HG03460 (cell line): Measurements from ENCODE around the gene EDIL3.

Experiments
- ATAC-seq: cut with Tn5 transposase; IDR thresholded peaks from one replicate; pipeline ENCODE4 v1.9.1; 2021; ENCODE audit not compliant: unreplicated experiment

Gene EDIL3

DNA sequence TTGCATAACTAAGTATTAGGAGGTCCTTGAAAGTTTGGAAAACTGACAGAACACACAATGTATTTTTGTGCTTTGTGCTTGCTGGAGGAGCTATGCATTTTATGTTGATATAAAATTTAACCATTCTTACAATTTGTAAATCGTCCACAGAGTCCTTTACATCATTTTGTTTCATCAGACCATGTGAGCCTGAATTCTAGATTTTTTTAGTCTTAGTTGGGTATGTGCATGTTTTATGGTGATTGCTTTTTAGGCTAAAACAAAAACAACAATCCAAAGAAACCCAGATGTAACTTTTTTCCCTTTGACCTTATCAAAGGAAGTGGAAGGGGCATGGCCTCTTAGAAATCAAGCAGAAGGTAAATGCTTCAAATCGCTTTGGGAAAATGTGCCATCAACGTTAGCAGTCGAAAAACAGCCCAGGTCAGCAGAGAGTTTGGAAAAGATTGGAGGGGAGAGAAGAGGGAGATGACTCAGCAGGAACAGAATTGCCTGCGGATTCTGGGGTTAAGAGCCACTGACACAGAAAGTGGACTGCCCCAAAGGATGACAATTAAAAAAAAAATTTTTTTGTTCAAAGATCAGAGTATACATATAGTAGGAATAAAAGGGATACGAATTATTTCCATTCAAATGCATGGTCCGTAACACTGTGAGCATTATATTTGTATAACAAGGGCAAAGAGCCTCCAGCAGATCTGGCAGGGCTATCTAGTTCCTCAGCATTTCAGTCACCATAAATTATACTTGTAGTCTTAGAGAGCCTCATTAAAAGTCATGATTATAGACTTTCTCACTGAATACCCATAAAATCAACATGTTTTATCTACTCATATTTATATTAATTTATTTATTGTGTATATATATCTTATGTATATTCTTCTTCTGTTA is 410.5 kb downstream of the EDIL3 start:
- no peak for ATAC-seq

DNA sequence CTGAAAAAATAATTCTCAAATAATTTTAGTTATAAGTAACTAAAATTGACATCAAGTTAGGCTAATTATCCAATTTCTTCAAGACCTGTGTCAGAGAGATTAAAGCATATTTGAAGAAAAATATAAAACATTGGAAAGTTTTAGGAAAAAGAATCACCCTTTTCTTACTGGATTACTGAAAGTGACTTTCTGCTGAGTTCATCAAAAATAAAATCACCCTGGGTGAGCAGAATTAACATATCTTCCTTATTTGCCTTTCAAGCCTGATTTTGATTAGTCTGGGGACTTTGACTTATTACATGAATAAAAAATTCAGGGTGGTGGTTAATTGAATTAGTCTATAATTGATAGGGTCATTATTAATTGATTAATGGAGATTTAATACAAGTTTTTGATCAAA is 411.8 kb downstream of the EDIL3 start:
- ATAC-seq: no peak

DNA sequence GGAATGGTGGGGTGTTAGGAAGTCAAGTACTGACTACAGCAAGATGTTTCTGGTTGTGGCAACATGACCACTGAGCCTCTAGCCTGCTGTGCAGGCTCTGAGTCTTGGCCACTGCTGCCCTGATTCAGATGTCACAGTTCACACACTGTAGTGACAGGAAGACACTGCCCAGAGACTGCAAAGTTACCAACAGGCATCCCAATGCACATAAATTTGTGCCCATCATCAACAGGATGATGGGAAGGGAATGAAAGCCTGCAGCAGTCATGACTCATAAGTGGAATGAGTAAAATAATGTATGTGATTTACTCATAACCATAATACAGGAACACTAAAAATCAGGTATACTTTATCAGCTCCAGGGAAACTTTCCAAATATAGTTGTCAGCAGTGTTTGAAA is 412.4 kb downstream of the EDIL3 start:
- no peak for ATAC-seq

DNA sequence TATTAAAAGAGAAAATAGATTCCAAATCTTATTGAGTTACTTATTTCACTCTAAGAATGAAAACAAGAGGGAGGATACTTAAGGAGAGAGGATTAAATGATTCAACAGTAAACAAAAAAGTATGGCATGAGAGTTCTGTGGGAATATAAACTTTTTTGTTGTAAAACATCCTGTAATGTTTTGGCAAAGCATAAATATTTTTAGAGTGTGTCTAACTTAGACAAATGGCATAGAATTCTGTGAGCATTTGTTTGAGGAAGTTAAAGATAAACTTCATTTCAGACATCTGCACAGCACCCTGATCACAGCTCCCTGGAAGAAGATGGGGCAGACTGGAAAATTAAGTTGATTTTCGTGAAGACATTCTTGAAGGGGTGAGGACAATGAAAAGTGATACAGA is 417.3 kb downstream of the EDIL3 start:
- ATAC-seq: no peak

DNA sequence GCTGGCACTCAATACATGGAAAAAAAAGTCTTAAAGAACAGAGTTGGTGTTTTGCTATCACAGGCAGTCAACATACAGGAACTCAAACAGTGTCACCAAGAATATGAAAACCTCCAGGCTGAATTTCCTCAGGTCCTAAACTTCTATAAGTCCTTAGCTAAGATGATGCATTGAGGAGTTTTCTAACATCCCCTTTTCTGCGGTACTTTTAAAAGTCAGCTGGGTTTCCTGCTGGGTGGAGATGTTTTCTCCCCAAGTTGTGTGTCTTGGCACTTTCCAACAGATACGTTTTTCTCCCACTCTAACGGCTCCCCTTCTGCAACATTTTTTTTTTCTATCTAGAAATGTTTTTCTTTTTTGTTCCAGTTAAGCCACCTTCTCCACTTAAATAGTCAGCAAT is 419.2 kb downstream of the EDIL3 start:
- no peak for ATAC-seq

DNA sequence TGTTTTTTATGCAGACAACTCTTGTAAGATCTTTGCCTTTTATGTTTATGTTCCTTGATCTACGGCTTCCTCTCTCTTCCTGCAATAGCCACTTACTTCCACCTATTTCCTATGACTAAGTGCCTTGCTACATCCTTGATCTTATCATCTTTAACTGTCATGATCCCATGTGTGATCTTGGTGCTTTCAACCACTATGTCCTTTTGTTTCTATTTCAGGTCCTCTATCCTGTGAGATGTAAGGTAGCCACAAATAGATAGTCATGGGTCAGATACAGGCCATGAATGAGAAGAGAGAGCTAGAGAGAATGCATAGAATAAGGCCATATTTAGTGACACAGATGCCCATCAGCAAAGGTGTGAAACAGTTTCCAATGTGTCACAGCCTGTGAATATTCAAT is 420.4 kb downstream of the EDIL3 start:
- ATAC-seq: no peak

DNA sequence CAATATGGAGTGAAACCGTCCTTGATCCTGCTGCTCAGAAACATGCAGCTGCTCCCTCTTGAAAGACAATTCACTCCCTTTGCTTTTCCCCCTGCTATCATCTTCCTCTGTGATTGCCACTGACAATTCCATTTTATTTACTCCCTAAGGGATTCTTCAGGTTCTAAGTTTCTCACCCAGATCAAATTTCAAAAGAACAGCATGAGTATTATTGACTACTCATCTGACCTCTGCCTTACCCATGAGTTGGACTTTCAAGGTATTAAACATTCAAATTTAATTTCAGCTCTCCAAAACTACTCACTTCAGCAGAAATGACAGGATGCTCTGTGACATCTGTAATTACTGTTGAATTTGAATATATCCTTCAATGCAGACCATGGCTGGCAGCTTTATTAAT is 427.5 kb downstream of the EDIL3 start:
- no peak for ATAC-seq

DNA sequence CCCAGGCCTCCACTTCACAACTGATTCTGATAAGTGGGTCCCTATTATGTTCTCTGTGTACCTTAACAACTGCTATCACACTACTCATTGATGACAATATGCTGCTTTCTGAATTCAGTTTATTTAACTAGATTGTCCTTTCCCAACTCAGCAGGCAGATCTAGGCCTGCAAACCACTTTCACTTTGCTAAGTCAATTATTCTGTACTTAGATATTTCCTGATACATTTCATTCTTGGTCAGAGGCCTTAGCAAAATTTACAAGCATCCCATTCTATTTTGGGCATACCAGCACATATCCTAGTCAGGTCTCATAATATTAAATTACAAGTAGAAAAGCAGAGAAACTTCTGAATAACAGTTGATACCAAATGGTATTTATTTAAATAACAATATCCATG is 428.3 kb downstream of the EDIL3 start:
- no peak for ATAC-seq

DNA sequence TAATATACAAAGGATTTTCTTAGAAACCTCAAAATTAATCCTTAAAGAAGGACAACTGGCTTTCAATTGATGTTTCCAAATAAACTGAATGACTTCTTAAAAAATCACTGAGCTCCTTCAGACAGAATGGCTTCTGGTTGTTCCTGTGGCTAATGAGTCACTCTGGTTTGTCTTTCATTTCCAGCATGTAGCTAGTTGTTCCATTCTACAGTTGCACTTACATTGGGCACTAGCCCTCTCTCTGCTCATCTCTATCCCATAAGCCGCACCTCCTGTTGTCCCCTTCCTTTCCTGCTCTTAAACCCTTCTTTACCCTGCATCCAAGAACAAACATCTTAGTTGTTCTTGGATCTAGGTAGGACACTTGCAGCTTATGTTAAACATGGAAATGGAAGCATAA is 428.8 kb downstream of the EDIL3 start:
- no peak for ATAC-seq

DNA sequence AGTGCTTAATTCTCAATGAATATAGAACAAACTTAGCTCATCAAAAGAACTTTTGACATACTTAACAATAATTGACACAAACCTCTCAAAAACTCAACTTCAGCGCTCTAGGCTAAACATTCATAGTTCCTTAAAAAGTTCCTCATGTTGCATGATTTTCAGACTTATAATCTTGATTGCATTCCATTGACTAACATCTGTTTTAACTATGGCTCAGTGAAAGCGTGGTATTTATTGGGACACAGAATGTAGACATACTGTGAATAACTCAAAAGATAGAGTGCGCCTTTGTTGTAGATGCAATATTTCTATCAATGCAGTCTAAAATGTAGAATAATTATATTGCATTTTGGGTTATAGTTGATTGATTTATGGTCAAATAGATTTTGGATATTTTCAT is 436.9 kb downstream of the EDIL3 start:
- no peak for ATAC-seq

DNA sequence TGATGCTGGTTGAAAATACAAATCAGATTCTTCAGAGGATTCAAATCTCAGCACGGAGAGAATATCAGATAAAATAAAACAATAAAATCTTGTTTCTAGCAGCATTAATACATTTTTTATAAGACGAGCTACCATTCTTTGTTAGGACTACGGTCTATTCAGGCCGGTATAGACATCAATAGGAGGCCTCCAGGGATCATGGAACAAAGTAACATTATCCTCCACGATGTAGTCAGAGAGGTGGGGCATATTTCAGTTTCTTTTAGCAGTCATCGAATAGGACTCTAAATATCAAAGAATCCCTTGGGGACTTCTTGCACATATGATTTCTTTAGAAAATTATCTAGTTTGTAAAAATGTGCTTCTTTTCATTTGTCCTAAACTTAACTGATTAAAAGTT is 438.2 kb downstream of the EDIL3 start:
- ATAC-seq: no peak

DNA sequence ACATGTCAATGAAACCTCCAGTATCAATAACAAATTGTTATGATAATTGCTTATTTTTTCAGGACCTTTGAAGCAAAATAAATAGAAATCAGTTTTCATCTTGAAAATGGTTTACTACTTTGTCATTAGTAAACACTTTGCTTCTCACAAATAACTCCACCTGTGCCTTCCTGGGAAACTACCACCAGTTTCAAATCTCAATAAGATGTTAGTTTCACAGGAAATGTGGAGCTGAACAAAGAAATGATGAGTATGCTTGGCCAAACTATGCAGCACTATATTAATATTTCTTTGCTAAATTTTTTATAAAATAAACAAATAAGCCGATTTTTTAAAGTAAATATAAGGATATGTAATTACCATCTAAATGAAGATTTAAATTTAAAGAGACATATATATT is 442.5 kb downstream of the EDIL3 start:
- ATAC-seq: no peak

DNA sequence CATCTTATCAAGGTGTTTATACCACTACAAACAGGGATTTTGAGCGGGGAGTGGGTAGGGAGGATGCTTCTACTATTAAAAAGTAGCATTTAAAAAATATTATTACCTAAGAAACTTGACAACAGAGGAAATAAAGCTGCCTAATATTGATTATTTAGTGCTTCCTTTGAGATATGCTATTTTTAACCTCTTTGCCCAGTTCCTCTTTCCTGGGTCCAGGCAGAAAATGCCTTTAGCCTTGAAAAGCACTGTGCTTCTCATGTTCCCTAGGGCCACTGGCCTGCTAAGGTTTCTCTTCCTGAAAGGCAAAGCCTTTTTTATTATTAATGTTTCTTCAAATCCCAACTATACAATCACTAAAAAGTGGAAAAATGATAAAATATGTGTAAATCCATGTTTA is 446.8 kb downstream of the EDIL3 start:
- ATAC-seq: no peak

DNA sequence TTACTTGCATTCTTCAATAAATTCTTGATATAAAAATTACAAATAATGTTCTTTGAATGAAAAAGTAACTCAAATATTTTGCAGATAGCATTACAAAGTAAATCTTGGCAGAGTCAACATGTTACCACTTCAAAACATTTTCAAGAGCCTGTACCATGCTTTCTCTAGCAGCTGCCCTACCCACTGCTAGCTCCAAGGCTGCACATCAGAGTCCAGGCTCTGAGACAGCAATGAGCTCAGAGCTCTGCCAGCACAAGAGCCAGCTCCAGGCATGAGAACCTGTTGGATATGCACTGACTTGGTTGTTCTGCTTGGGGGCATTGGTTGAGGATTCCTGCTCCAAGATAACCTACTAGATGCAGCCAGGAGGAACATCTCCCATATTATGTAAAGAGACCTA is 452.7 kb downstream of the EDIL3 start:
- ATAC-seq: no peak

DNA sequence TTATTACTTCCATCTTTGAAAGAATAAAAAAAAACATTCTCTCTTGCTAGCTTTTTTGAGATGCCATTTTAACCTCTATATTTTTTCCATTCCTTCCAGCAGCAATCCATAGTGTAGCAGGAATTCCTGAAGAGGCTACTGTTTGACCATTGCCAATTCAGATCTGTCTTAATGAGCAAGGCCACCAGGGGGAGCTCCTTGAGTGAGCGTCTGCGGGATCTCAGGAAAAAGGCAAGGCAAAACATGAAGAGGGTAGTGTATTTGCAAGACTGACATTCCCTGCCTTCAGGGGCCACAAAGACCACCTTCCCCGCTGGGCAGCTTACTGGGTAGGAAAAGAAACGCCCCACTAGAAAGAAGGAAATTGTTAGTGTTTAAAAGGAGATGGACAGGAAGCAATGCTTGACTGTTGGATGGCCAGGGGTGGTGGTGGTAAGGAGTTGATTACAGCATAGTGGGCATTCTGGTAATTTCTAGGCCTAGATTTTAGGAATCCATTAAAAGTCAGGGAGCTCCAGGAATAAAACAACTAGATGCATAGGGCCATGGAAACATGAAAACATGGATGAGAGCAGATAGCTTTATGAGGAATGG is 457.4 kb downstream of the EDIL3 start:
- ATAC-seq: no peak

DNA sequence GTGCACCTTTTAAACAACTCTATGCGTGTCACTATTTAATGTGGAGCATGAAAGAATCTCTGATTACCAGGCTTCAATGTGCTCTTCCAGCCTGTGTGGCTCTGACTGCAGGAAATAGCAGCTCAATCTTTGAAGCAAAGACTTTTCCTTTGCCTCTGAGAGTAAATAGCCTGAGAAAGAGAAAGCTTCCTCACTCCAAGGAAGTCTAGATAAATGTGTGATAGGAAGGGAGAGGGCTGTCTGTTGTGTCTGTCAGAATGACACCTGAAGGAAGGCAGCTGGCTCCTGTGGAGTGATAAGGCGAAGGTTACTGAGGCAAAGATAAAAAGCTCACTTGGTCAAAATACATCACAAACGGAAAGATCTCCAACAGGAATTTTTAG is 458.7 kb downstream of the EDIL3 start:
- no peak for ATAC-seq

DNA sequence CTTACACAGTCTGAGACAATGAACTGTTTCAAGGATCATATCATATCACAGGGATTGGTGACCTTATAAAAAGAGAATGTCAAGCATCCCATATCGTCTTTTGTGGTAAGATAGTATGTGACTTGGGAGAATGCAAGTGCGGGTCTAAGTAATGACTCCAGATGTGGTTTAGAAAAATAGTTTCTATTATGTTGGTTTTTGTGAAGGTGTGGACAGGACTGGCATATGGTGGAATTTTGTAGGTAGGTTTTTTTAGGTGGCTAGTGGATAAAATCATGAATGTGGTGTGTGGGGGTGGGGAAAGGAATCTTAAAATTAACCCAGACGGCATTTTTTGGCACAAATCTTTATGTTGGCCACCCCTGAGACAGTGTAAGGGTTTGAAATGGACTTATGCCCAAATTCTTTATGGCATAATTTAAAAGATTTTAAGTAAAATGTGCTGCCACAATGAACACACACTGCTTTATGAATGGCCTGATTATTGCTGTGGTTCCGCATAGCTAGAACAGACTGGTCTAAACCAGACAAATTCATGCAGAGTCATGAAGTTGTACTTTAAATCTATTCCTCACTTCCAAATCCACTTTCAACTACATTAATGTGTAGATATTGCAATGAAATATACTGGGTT is 459.2 kb downstream of the EDIL3 start:
- no peak for ATAC-seq

DNA sequence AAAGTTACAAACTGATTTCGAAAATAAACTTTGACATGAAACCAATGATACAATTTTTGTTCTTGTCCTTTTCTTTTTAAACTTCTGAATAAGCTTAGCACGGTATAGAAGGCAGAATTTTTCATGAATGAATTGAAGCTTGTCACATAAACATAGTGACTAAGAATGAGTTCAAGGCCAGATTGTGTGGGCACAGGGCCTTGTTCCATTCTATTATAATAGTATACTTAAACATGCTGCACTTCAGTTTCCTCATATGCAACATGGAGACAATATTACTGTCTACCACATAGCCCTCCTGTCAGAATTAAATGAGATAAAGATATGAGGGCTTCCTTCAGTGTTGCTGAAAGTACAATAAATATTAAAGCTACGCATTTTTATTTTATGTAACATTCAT is 459.8 kb downstream of the EDIL3 start:
- ATAC-seq: no peak

DNA sequence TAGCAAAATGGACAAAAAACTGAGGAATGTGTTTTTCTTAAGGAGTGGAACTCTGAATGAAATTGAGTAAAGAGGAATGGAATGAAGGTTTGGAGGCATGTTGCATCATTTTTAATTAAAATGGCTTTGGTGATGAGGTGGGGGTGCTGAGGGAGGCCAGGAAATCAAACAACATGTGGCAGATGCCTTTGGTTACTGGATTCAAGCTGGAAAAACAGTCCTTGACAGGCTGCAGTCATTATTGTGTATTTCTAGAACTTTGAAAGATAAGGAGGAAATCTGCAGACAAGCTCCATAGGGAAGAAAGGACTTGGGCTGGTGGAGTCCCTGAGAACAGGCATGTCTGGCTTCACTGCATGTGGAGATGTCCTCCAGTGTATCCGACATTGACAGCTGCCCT is 460.5 kb downstream of the EDIL3 start:
- ATAC-seq: no peak

DNA sequence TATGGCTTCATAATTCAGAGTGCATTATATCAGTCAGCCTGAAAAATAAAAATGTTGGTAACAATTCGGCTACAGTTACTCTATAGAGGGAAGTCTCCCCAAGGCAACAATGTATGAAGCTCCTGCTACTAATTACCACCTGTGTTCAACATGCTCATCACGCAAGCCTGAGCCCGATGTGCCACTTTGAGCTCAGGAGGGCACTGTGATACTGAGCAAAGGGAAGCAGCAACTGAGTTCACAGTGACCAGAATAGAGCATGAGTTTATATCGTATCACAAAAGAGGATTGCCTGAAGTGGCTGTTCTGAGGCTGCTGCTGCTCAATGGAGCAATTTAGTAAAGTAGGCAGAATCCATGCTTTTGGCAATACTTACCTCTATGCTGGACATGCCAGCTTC is 462.0 kb downstream of the EDIL3 start:
- no peak for ATAC-seq

DNA sequence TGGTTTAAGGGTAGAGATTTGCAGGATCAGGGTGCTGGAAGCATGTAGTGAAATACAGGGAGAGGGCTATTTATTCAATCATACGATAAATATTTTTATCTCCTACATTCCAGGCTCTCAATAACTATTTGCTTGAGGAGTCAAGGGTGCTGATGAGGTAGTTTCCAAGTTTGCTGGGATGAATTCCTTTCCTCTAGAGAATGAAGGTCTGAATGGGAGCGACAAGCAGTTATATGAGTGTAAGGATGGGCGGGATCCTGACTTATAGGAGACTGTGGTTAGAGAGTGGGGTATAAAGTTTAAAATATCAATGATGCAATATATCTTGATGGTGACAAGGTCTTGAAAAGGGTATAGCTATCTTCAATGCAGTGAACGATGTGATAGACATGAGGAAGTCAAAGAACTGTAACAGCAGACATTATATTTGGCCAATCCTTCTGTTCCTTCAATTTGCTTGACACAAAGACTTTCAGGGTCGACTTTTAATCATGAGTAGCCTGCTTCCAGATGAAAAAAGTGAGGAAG is 462.9 kb downstream of the EDIL3 start:
- ATAC-seq: no peak
